Natural killer cell (primary cell): ENCODE measurements around the gene ITGB5. TPM values are rescaled to one million over a fixed set of nuclear protein-coding genes. Genes with fewer than 3 reads are reported as not detected.

Experiments
- ATAC-seq, 3 donors: fragments of 150-1000 bp in 2 of 3; fragments of 200-7000 bp in 1 of 3; cut with Tn5 transposase; 1 replicate in 1 of 3; 2 replicates in 2 of 3; pipeline ENCODE4 v1.10.0; 2021; ENCODE audit warnings: mild to moderate bottlenecking in 2 of 3, moderate library complexity in 2 of 3
- DNase-seq, 2 donors: peaks; one replicate each; pipeline versions ENCODE4 v3.0.0 to v3.0.0-alpha.2; 2013 to 2021; ENCODE audit warnings: mixed read lengths in 1 of 2
- H3K27ac ChIP-seq: one replicate; pipeline ENCODE4 v1.5.1; 2013; ENCODE audit warnings: mild to moderate bottlenecking, low read length
- H3K27me3 ChIP-seq: one replicate; pipeline ENCODE4 v1.6.1; 2013; ENCODE audit warnings: low read length; ENCODE audit not compliant: control insufficient read depth, insufficient read depth
- H3K36me3 ChIP-seq: one replicate; pipeline ENCODE4 v1.6.1; 2013; ENCODE audit warnings: low read length; ENCODE audit not compliant: control insufficient read depth, insufficient read depth
- H3K4me1 ChIP-seq: one replicate; pipeline ENCODE4 v1.6.1; 2013; ENCODE audit warnings: low read length; ENCODE audit not compliant: control insufficient read depth, insufficient read depth
- H3K4me3 ChIP-seq: one replicate; pipeline ENCODE4 v1.5.1; 2013; ENCODE audit warnings: low read length
- H3K9me3 ChIP-seq: one replicate; pipeline ENCODE4 v1.6.1; 2013; ENCODE audit warnings: low read length; ENCODE audit not compliant: control insufficient read depth, insufficient read depth
- H3K27ac Mint-ChIP-seq, 2 donors: one replicate each; pipeline ENCODE4 v1.8.0; 2022; ENCODE audit warnings: mild to moderate bottlenecking in 2 of 2, mixed read lengths in 2 of 2, moderate library complexity in 1 of 2
- H3K27me3 Mint-ChIP-seq, 2 donors: one replicate each; pipeline ENCODE4 v1.8.0; 2022; ENCODE audit warnings: low read depth in 2 of 2, mixed read lengths in 2 of 2
- H3K36me3 Mint-ChIP-seq: one replicate; pipeline ENCODE4 v1.8.0; 2022; ENCODE audit warnings: mixed read lengths
- H3K4me1 Mint-ChIP-seq, 2 donors: one replicate each; pipeline ENCODE4 v1.8.0; 2022; ENCODE audit warnings: mixed read lengths in 2 of 2
- H3K4me3 Mint-ChIP-seq: one replicate; pipeline ENCODE4 v1.8.0; 2022; ENCODE audit warnings: mild to moderate bottlenecking, moderate library complexity, mixed read lengths
- H3K9me3 Mint-ChIP-seq, 2 donors: one replicate each; pipeline ENCODE4 v1.8.0; 2022; ENCODE audit warnings: mixed read lengths in 2 of 2
- WGBS: methylation state at CpG from one replicate; pipeline ENCODE4 v1.1.7; 2013; ENCODE audit warnings: missing lambda C conversion rate; ENCODE audit not compliant: insufficient coverage; 5-methylcytosine and 5-hydroxymethylcytosine counted together
- intact Hi-C: fragments of 100-400 bp; cut with micrococcal nuclease; formaldehyde crosslinking; loops from one replicate; pipeline ENCODE4 v1.14.2; 2022
- total RNA-seq, 4 donors: library from RNA; stranded (reverse); fragments of 120-200 nt in 1 of 4; gene quantifications; one replicate each; pipeline versions ENCODE4 v1.2.3 to v1.2.4, GENCODE V29; 2013 to 2022
- TF ChIP-seq, protein P1 (sequence below): fragments of 200-600 bp; IDR thresholded peaks from one replicate; pipeline ENCODE4 v1.8.0; 2022; ENCODE audit warnings: antibody characterized with exemption

The ITGB5 gene
- total RNA-seq, 3 donors from 2014 or later (not counting 1 experiment from before 2014, with no cell fraction given), result 1.0 to 8.4 (median 5.4) TPM

DNA sequence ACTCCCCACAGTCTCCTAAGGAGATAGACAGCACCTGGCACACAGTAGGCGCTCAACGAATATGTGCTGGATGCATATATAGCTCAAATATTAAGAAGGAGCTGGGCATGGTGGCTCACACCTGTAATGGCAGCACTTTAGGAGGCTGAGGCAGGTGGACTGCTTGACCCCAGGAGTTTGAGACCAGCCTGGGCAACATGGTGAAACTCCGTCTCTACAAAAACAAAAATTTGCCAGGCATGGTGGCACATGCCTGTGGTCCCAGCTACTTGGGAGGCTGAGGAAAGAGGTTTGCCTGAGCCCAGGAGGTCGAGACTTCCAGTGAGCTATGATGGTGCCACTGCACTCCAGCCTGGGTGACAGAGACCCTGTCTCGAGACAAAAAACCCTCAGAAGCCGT lies 119.5 kb downstream of the ITGB5 start:
- intact Hi-C loops, result loop anchor here (10.0 kb wide), 1 partner anchor 667 kb away; no protein-coding TSS in a partner anchor
- no peak overlapping the region for H3K27ac Mint-ChIP-seq
- peaks cover 9 to 15% of the 10 kb centered on the region in 2 donors for H3K27me3 Mint-ChIP-seq

DNA sequence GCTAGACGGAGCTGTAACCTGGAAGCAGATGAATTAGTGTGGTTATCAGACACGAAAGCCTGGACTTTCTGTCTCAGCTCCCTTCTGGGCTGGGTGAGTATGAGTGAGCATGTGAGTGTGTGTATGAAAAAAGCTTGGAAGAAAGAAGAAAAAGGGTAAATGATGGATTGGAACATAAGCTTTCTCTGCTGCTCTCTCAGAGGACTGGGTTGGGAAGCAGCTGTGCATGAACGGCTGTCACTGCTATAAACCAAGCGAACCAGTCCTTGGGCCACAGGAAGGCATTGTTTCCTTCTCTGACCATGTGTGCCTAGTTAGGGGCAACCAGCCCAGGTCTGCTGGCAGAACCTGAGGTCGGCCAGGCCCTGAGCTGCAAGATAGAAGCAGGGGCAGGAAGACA lies 119.9 kb downstream of the ITGB5 start:
- TF ChIP-seq, protein P1, sequence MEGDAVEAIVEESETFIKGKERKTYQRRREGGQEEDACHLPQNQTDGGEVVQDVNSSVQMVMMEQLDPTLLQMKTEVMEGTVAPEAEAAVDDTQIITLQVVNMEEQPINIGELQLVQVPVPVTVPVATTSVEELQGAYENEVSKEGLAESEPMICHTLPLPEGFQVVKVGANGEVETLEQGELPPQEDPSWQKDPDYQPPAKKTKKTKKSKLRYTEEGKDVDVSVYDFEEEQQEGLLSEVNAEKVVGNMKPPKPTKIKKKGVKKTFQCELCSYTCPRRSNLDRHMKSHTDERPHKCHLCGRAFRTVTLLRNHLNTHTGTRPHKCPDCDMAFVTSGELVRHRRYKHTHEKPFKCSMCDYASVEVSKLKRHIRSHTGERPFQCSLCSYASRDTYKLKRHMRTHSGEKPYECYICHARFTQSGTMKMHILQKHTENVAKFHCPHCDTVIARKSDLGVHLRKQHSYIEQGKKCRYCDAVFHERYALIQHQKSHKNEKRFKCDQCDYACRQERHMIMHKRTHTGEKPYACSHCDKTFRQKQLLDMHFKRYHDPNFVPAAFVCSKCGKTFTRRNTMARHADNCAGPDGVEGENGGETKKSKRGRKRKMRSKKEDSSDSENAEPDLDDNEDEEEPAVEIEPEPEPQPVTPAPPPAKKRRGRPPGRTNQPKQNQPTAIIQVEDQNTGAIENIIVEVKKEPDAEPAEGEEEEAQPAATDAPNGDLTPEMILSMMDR, result no peak
- no peaks in the 10 kb centered on the region for H3K27me3 ChIP-seq
- intact Hi-C loops, result loop anchor here (10.0 kb wide), 1 partner anchor 668 kb away; no protein-coding TSS in a partner anchor
- H3K4me3 ChIP-seq, result no peak overlapping the region
- H3K27ac ChIP-seq, result no peak overlapping the region
- no peaks in the 10 kb centered on the region for H3K36me3 ChIP-seq
- no peaks in the 10 kb centered on the region for H3K4me1 ChIP-seq
- peaks cover 0 to 5% of the 10 kb centered on the region in 2 donors for H3K4me1 Mint-ChIP-seq
- H3K27ac Mint-ChIP-seq, result no peak overlapping the region
- no peaks in the 10 kb centered on the region for H3K9me3 ChIP-seq
- no peak overlapping the region for H3K4me3 Mint-ChIP-seq
- ATAC-seq (no peak), DNase-seq (no peak)
- H3K27me3 Mint-ChIP-seq, result peaks cover 9 to 10% of the 10 kb centered on the region in 2 donors
- 86% methylated on average over 5 of the region's 5 CpGs for WGBS
- no peaks in the 10 kb centered on the region for H3K36me3 Mint-ChIP-seq
- no peaks in the 10 kb centered on the region for H3K9me3 Mint-ChIP-seq

More for the DNA sequence above, 119.5 kb downstream of the ITGB5 start:
- no peaks in the 10 kb centered on the region for H3K27me3 ChIP-seq
- Mint-ChIP-seq H3K9me3 (no peaks in the 10 kb centered on the region), H3K4me3 (no peak overlapping the region), H3K36me3 (no peaks in the 10 kb centered on the region), H3K4me1 (peaks cover 0 to 5% of the 10 kb centered on the region in 2 donors)
- H3K9me3 ChIP-seq, result no peaks in the 10 kb centered on the region
- 83% methylated on average over 6 of the region's 6 CpGs for WGBS
- TF ChIP-seq, protein P1, result no peak
- no peak overlapping the region for H3K27ac ChIP-seq
- H3K36me3 ChIP-seq, result no peaks in the 10 kb centered on the region
- no peaks in the 10 kb centered on the region for H3K4me1 ChIP-seq
- DNase-seq (no peak), ATAC-seq (no peak)
- no peak overlapping the region for H3K4me3 ChIP-seq

DNA sequence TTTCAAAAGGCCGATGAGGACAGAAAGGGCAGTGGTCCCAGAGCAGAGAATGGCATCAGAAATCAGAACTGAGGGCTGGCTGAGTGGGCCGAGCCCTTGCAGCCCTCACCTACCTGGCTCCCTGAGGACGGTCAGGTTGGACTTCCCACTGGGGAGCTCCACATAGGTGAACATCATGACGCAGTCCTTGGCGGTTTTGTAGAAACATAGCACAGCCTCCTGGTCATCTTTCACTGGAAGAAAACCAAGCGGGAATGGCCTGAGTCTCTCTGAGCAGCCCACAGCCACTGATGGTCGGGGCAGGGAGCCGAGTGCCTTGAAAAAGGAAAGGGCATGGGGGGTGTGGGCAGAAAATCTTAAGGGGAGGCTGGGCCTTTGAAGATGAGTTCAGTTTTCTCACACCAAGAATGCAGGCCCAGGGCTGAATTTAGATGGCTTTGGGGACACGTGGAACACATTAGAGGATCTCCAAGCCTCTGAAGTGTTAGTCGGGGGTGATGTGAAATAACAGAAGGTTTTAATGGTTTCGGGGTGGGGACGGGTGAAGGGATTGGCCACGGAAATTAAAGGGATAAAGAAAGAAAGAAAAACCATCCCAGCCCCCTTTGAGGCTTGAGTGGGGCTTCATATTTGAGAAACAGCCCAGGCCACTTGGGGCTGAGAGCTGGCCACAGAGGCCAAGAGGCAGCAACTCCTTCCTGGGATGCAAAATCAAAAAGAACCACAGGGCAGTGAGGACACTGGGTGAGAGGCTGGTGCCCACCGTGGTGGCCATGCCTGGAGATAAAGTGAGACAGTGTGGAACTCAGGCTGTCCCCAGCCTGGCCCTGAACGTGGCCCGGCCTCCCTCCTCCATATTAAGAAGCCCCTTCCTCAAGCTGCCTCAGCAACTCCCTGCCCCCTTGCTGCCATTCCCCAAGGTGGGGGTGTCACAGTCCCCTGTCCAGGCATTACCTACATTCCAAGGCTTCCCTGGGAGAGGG lies 120.8 kb downstream of the ITGB5 start:
- Histone ChIP-seq H3K4me1 (peaks cover 3% of the 10 kb centered on the region), H3K9me3 (no peaks in the 10 kb centered on the region), H3K4me3 (no peak overlapping the region), H3K27me3 (no peaks in the 10 kb centered on the region), H3K36me3 (no peaks in the 10 kb centered on the region), H3K27ac (no peak overlapping the region)
- intact Hi-C loops, result loop anchor here (10.0 kb wide), 1 partner anchor 668 kb away; no protein-coding TSS in a partner anchor
- 91% methylated on average over 16 of the region's 16 CpGs for WGBS
- DNase-seq (no peak), ATAC-seq (no peak)
- Mint-ChIP-seq H3K27me3 (peaks cover 5 to 6% of the 10 kb centered on the region in 2 donors), H3K4me3 (no peak overlapping the region), H3K27ac (no peak overlapping the region), H3K9me3 (no peaks in the 10 kb centered on the region), H3K36me3 (no peaks in the 10 kb centered on the region), H3K4me1 (peaks cover 2 to 5% of the 10 kb centered on the region in 2 donors)
- TF ChIP-seq, protein P1, result no peak
